ENCODE measurements around the gene SEC23B. TPM values are rescaled to one million over a fixed set of nuclear protein-coding genes. Genes with fewer than 3 reads are reported as not detected.

Gene SEC23B
- total RNA-seq, 2 experiments from 2014 or later = 42.6 to 51.6 TPM

DNA sequence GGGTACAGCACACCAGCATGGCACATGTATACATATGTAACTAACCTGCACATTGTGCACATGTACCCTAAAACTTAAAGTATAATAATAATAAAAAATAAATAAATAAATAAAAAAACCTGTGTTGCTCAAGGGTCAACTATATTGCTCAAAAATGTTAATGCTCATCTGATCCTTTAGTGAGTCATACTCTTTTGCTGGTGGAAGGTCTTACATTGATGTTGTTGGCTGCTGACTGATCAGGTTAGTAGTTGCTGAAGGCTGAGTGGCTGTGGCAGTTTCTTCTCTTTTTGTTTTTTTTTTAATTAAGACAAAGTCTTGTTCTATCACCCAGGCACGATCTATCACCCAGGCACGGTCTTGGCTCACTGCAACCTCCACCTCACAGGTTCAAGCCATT is 29.9 kb downstream of the SEC23B start:
- H3K9me3 ChIP-seq (ENCODE audit: low read length) = no peaks in the 10 kb centered on the region
- H3K27ac ChIP-seq (ENCODE audit: low read depth, low read length, poor library complexity, severe bottlenecking) = no peak overlapping the region
- H3K4me3 ChIP-seq (ENCODE audit: low read depth, low read length, poor library complexity, severe bottlenecking) = no peak overlapping the region
- H3K4me1 ChIP-seq (ENCODE audit: insufficient read depth, low read length, poor library complexity, severe bottlenecking) = no peaks in the 10 kb centered on the region
- POLR2A ChIA-PET = interaction anchor here (0.6 kb wide), 1 partner anchor 17 kb away, joined by 4 read pairs; no protein-coding TSS in a partner anchor
- H3K4me2 ChIP-seq (ENCODE audit: low read length) = no peak overlapping the region
- no peak for DNase-seq (ENCODE audit: low spot score)
- H3K9me2 ChIP-seq (ENCODE audit: insufficient read depth, low read length) = no peaks in the 10 kb centered on the region
- H2AFZ ChIP-seq (ENCODE audit: low read length) = no peak overlapping the region
- CTCF ChIA-PET (ENCODE audit: unreplicated experiment) = no interaction called here
- H3K79me2 ChIP-seq (ENCODE audit: insufficient read depth, low read depth, low read length) = no peaks in the 10 kb centered on the region
- H4K20me1 ChIP-seq (ENCODE audit: insufficient read depth, low read length) = no peaks in the 10 kb centered on the region
- intact Hi-C loops (cut with micrococcal nuclease; ENCODE audit: unreplicated experiment) = no loop called here
- BruUV-seq (replicated peaks) = no TSS peak
- TF ChIP-seq CTCF (conservative IDR thresholded peaks at IDR 0.05; ENCODE audit: low read length) (no peak), EZH2phosphoT487 (IDR thresholded peaks at IDR 0.05; ENCODE audit: borderline replicate concordance, low read depth, low read length) (no peak)
- H3K36me3 ChIP-seq (ENCODE audit: insufficient read depth, low read length) = peaks cover 69% of the 10 kb centered on the region

GRCh38 chr20:18541741-18542140 is 34.0 kb downstream of the SEC23B start:
- intact Hi-C loops (cut with micrococcal nuclease; ENCODE audit: unreplicated experiment) = no loop called here
- no peak overlapping the region for H2AFZ ChIP-seq (ENCODE audit: low read length)
- H3K27ac ChIP-seq (ENCODE audit: low read depth, low read length, poor library complexity, severe bottlenecking) = no peak overlapping the region
- H3K4me1 ChIP-seq (ENCODE audit: insufficient read depth, low read length, poor library complexity, severe bottlenecking) = no peaks in the 10 kb centered on the region
- no peaks in the 10 kb centered on the region for H3K9me3 ChIP-seq (ENCODE audit: low read length)
- ChIA-PET POLR2A (interaction anchor here (1.0 kb wide), 1 partner anchor 28 kb away, joined by 3 read pairs; no protein-coding TSS in a partner anchor), CTCF (ENCODE audit: unreplicated experiment) (no interaction called here)
- H3K4me3 ChIP-seq (ENCODE audit: low read depth, low read length, poor library complexity, severe bottlenecking) = no peak overlapping the region
- H3K36me3 ChIP-seq (ENCODE audit: insufficient read depth, low read length) = peaks cover 67% of the 10 kb centered on the region
- no peaks in the 10 kb centered on the region for H4K20me1 ChIP-seq (ENCODE audit: insufficient read depth, low read length)
- H3K4me2 ChIP-seq (ENCODE audit: low read length) = no peak overlapping the region
- TF ChIP-seq CTCF (conservative IDR thresholded peaks at IDR 0.05; ENCODE audit: low read length) = no peak
- no peak for TF ChIP-seq EZH2phosphoT487 (IDR thresholded peaks at IDR 0.05; ENCODE audit: borderline replicate concordance, low read depth, low read length)
- no peaks in the 10 kb centered on the region for H3K9me2 ChIP-seq (ENCODE audit: insufficient read depth, low read length)
- H3K79me2 ChIP-seq (ENCODE audit: insufficient read depth, low read depth, low read length) = no peaks in the 10 kb centered on the region
- no peak for DNase-seq (ENCODE audit: low spot score)
- BruUV-seq (replicated peaks) = no TSS peak

DNA sequence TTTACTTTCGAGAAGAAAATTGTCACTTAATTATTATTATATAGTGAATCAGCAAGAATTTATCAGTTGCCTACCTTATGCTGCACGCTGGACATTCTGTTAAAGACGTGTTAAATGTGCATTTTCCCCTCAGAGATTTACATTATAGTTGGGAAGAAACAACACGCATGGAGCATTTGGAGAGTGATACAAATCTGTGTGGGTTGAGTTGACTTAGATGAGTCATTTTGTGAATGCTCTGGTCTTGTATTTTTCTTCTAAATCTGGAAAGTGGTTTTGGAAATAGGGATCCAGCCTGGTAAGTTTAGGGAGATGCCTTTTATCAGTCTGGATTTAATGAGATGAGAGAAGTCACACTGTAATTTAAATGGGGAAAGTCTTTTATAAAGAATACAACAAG is 35.5 kb downstream of the SEC23B start:
- H3K9me3 ChIP-seq (ENCODE audit: low read length) = no peaks in the 10 kb centered on the region
- no peak overlapping the region for H3K4me2 ChIP-seq (ENCODE audit: low read length)
- no peak overlapping the region for H3K4me3 ChIP-seq (ENCODE audit: low read depth, low read length, poor library complexity, severe bottlenecking)
- no peaks in the 10 kb centered on the region for H3K79me2 ChIP-seq (ENCODE audit: insufficient read depth, low read depth, low read length)
- no peaks in the 10 kb centered on the region for H3K9me2 ChIP-seq (ENCODE audit: insufficient read depth, low read length)
- no peak for DNase-seq (ENCODE audit: low spot score)
- CTCF ChIA-PET (ENCODE audit: unreplicated experiment) = no interaction called here
- TF ChIP-seq CTCF (conservative IDR thresholded peaks at IDR 0.05; ENCODE audit: low read length) (no peak), EZH2phosphoT487 (IDR thresholded peaks at IDR 0.05; ENCODE audit: borderline replicate concordance, low read depth, low read length) (no peak)
- H2AFZ ChIP-seq (ENCODE audit: low read length) = no peak overlapping the region
- H3K27ac ChIP-seq (ENCODE audit: low read depth, low read length, poor library complexity, severe bottlenecking) = no peak overlapping the region
- BruUV-seq (replicated peaks) = no TSS peak
- intact Hi-C loops (cut with micrococcal nuclease; ENCODE audit: unreplicated experiment) = no loop called here
- H4K20me1 ChIP-seq (ENCODE audit: insufficient read depth, low read length) = no peaks in the 10 kb centered on the region
- no peaks in the 10 kb centered on the region for H3K4me1 ChIP-seq (ENCODE audit: insufficient read depth, low read length, poor library complexity, severe bottlenecking)
- H3K36me3 ChIP-seq (ENCODE audit: insufficient read depth, low read length) = peaks cover 69% of the 10 kb centered on the region
- POLR2A ChIA-PET = no interaction called here
